Measurements from ENCODE around the gene UPK3BL2. TPM values are rescaled to one million over a fixed set of nuclear protein-coding genes. Genes with fewer than 3 reads are reported as not detected.

The UPK3BL2 gene
- polyA plus RNA-seq, 1 donor from 2014 or later = 3.9 TPM

Other genes with a start within 250 kb of the UPK3BL2 start
- 0.36 TPM for gene SPDYE6, start 187.3 kb downstream of the UPK3BL2 start, polyA plus RNA-seq
- gene PRKRIP1, start 147.3 kb downstream of the UPK3BL2 start, polyA plus RNA-seq = 35.1 TPM
- gene ORAI2, start 110.1 kb downstream of the UPK3BL2 start, polyA plus RNA-seq = 290 TPM
- 18.1 TPM for gene ALKBH4, start 78.8 kb downstream of the UPK3BL2 start, polyA plus RNA-seq
- 13.4 TPM for gene LRWD1, start 78.7 kb downstream of the UPK3BL2 start, polyA plus RNA-seq
- gene POLR2J, start 64.8 kb downstream of the UPK3BL2 start, polyA plus RNA-seq = 111 TPM
- gene RASA4B, start 25.9 kb downstream of the UPK3BL2 start, polyA plus RNA-seq = 7.4 TPM
- gene SPDYE2, start 7.5 kb upstream of the UPK3BL2 start, polyA plus RNA-seq = 1.2 TPM
- gene POLR2J3, start 28.9 kb upstream of the UPK3BL2 start, polyA plus RNA-seq = 44.1 TPM
- 20.1 TPM for gene RASA4, start 73.1 kb upstream of the UPK3BL2 start, polyA plus RNA-seq
- gene UPK3BL1, start 99.1 kb upstream of the UPK3BL2 start, polyA plus RNA-seq = 32.3 TPM
- not detected for gene SPDYE2B, start 106.6 kb upstream of the UPK3BL2 start, polyA plus RNA-seq
- gene POLR2J2, start 128.0 kb upstream of the UPK3BL2 start, polyA plus RNA-seq = 3.3 TPM
- gene FAM185A, start 205.3 kb upstream of the UPK3BL2 start, polyA plus RNA-seq = 3.1 TPM

Measured in IgD-negative memory B cell (primary cell).